ENCODE results near the gene FBXO11. TPM values are rescaled to one million over a fixed set of nuclear protein-coding genes. Genes with fewer than 3 reads are reported as not detected.
"Not testable (repeated sequence)": the region's sequence is repeated elsewhere in the genome, so short reads cannot be mapped to it uniquely, and the experiment has no call there.

Gene FBXO11
- total RNA-seq, 1 donor: 57.9 TPM

GRCh38 chr2:47862949-47863348, 43.3 kb downstream of the FBXO11 start:
- no peak overlapping the region for H3K27ac ChIP-seq (ENCODE audit: low read depth, low read length)
- TF ChIP-seq CTCF (IDR thresholded peaks at IDR 0.05; ENCODE audit: extremely low read depth, low read depth, low read length): no peak
- peaks cover 99% of the 10 kb centered on the region for H3K79me2 ChIP-seq (ENCODE audit: insufficient read depth, low read length)
- H3K4me3 ChIP-seq (ENCODE audit: insufficient read depth, low read length): no peak overlapping the region
- peaks cover 57% of the 10 kb centered on the region for H4K20me1 ChIP-seq (ENCODE audit: insufficient read depth, low read length)
- DNase-seq (ENCODE audit: insufficient read length, low spot score, missing footprints): no peak
- no peak overlapping the region for H2AFZ ChIP-seq (ENCODE audit: low read length)
- peaks cover 11% of the 10 kb centered on the region for H3K4me1 ChIP-seq (ENCODE audit: insufficient read depth, low read length)
- H3K36me3 ChIP-seq (ENCODE audit: insufficient read depth, low read length): peaks cover 3% of the 10 kb centered on the region
- H3K9me3 ChIP-seq (ENCODE audit: low read depth, low read length): no peaks in the 10 kb centered on the region
- H3K27me3 ChIP-seq (ENCODE audit: insufficient read depth, low read length): no peaks in the 10 kb centered on the region
- no peak overlapping the region for H3K4me2 ChIP-seq (ENCODE audit: insufficient read depth, low read length)

DNA sequence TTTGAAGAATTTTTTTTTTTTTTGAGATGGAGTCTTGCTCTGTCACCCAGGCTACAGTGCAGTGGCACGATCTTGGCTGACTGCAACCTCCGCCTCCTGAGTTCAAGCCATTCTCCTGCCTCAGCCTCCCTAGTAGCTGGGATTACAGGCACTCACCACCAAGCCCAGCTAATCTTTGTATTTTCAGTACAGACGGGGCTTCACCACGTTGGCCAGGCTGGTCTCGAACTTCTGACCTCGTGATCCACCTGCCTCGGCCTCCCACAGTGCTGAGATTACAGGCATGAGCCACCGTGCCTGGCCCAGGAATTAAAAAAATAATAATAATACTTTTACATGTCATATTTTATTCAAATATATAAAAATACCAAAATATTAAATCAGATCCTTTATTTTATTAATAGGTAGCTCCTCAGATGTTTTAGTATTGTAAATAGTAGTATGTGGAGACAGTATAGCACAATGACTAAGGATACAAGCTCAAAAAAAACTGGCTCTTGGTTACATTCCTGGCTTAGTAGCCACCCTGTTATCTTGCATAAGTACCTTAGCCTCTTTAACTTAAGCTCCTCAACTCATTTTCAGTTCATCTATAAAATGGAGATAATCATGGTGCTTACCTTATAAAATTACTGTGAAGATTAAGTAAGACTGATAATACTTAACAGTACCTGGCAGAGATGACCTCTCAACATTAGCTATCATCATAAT, 53.1 kb downstream of the FBXO11 start:
- not testable (repeated sequence) for H2AFZ ChIP-seq (ENCODE audit: low read length)
- peaks cover 51% of the 10 kb centered on the region for H4K20me1 ChIP-seq (ENCODE audit: insufficient read depth, low read length)
- peak; percentile 57 for DNase-seq (ENCODE audit: insufficient read length, low spot score, missing footprints)

GRCh38 chr2:47850198-47850597, 56.1 kb downstream of the FBXO11 start:
- no peak for DNase-seq (ENCODE audit: insufficient read length, low spot score, missing footprints)
- H3K9me3 ChIP-seq (ENCODE audit: low read depth, low read length): no peaks in the 10 kb centered on the region
- peaks cover 93% of the 10 kb centered on the region for H3K79me2 ChIP-seq (ENCODE audit: insufficient read depth, low read length)
- no peak overlapping the region for H2AFZ ChIP-seq (ENCODE audit: low read length)
- no peak for TF ChIP-seq CTCF (IDR thresholded peaks at IDR 0.05; ENCODE audit: extremely low read depth, low read depth, low read length)
- H3K27ac ChIP-seq (ENCODE audit: low read depth, low read length): no peak overlapping the region
- no peak overlapping the region for H3K4me2 ChIP-seq (ENCODE audit: insufficient read depth, low read length)
- no peaks in the 10 kb centered on the region for H3K27me3 ChIP-seq (ENCODE audit: insufficient read depth, low read length)
- no peak overlapping the region for H3K4me3 ChIP-seq (ENCODE audit: insufficient read depth, low read length)
- peaks cover 43% of the 10 kb centered on the region for H4K20me1 ChIP-seq (ENCODE audit: insufficient read depth, low read length)
- H3K36me3 ChIP-seq (ENCODE audit: insufficient read depth, low read length): no peaks in the 10 kb centered on the region
- H3K4me1 ChIP-seq (ENCODE audit: insufficient read depth, low read length): peaks cover 4% of the 10 kb centered on the region

More for the DNA sequence above, 53.1 kb downstream of the FBXO11 start:
- not testable (repeated sequence) for H3K4me2 ChIP-seq (ENCODE audit: insufficient read depth, low read length); H3K4me1 ChIP-seq (ENCODE audit: insufficient read depth, low read length); H3K36me3 ChIP-seq (ENCODE audit: insufficient read depth, low read length); H3K27ac ChIP-seq (ENCODE audit: low read depth, low read length); H3K4me3 ChIP-seq (ENCODE audit: insufficient read depth, low read length); H3K27me3 ChIP-seq (ENCODE audit: insufficient read depth, low read length); H3K9me3 ChIP-seq (ENCODE audit: low read depth, low read length)
- peaks cover 97% of the 10 kb centered on the region for H3K79me2 ChIP-seq (ENCODE audit: insufficient read depth, low read length)

DNA sequence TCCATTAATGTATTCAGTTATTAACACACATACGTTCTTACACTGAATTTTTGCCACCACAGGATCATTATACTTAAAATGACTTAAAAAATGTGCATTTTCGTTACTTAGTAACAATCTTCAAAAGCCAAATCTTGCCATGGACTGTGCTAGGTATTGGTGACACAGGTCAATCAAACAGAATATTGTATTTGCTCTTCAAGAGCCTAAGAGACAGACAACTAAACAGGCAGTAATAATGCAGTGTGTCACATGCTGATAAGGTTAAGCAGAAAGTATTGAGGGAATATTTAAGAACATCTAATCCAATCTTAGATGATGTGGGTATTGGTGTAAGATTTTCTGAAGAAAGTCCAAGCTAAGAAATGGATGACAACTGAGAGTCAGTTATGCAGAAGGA, 56.9 kb downstream of the FBXO11 start:
- H3K9me3 ChIP-seq (ENCODE audit: low read depth, low read length): no peaks in the 10 kb centered on the region
- peaks cover 45% of the 10 kb centered on the region for H4K20me1 ChIP-seq (ENCODE audit: insufficient read depth, low read length)
- H3K27ac ChIP-seq (ENCODE audit: low read depth, low read length): no peak overlapping the region
- H2AFZ ChIP-seq (ENCODE audit: low read length): no peak overlapping the region
- H3K4me1 ChIP-seq (ENCODE audit: insufficient read depth, low read length): peaks cover 4% of the 10 kb centered on the region
- peaks cover 93% of the 10 kb centered on the region for H3K79me2 ChIP-seq (ENCODE audit: insufficient read depth, low read length)
- no peak for DNase-seq (ENCODE audit: insufficient read length, low spot score, missing footprints)
- no peaks in the 10 kb centered on the region for H3K36me3 ChIP-seq (ENCODE audit: insufficient read depth, low read length)
- no peak overlapping the region for H3K4me3 ChIP-seq (ENCODE audit: insufficient read depth, low read length)
- H3K27me3 ChIP-seq (ENCODE audit: insufficient read depth, low read length): no peaks in the 10 kb centered on the region
- no peak overlapping the region for H3K4me2 ChIP-seq (ENCODE audit: insufficient read depth, low read length)
- TF ChIP-seq CTCF (IDR thresholded peaks at IDR 0.05; ENCODE audit: extremely low read depth, low read depth, low read length): no peak

Measured in osteoblast (primary cell).